ENCODE data around the gene TGM5. TPM values are rescaled to one million over a fixed set of nuclear protein-coding genes. Genes with fewer than 3 reads are reported as not detected.
A peak's percentile ranks its signal among the peaks of the same experiment; 100 is the strongest.

The TGM5 gene
- total and polyA plus RNA-seq, 7 donors = 0.28 TPM; not detected in 6

DNA sequence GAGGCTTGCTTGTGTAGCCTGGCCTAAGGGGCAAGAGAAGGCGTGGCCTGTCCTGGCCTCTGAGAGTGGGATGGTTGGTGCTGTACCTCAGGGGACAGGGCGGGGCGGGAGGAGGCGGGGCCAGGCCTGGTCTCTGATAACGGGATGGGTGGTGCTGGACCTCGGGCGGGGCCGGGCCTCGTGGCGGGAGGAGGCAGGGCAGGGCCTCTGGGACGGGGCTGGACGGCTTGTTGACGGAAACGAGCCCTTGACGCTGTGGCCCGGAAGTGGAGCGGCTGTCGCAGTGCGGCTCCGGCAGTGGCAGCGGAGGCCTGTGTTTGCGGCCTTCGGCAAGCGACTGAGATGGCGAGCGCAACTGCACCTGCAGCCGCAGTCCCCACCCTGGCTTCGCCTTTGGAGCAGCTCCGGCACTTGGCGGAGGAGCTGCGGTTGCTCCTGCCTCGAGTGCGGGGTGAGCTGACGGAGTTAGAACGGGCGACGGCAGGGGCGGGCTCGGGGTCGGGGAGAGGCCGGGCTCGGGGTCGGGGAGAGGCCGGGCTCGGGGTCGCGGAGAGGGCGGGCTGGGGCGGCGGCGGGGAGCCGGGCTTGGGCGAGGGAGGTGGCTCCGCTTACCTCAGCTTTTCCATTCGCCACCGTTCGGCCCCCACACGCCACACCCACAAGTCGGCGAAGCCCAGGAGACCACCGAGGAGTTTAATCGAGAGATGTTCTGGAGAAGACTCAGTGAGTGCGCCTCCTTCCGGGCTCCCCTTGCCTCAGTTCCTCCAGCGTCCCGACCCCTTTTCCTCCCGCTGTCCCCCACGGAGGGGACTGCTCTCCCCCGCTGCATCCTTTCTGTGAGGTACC is 81.3 kb downstream of the TGM5 start, which contains the start of gene CCNDBP1:
TSS of gene CCNDBP1 (plus strand) at position 247 of the 846 bp plus-strand sequence. CDS start at position 343, 96 bp downstream.
- H3K4me3 ChIP-seq = peak within 1 kb of the TSS; percentile 47 to 83 (median 68)
- TF ChIP-seq POLR2AphosphoS5 (IDR thresholded peaks at IDR 0.05) = peak; percentile 70 to 89 (median 86)
- no peak for TF ChIP-seq EP300 (IDR thresholded peaks at IDR 0.05)
- TF ChIP-seq POLR2A (IDR thresholded peaks at IDR 0.05) = peak; percentile 40 to 55
- peak in 2 of 4 experiments; percentile 19 to 33 for TF ChIP-seq CTCF (IDR thresholded peaks at IDR 0.05)
- 1% methylated on average over 69 of the region's 69 CpGs for WGBS, 2 donors
- H3K27me3 ChIP-seq = no peaks in the 10 kb centered on the region
- intact Hi-C loops (cut with DNase I) = loop anchor here (2.0 to 10.0 kb wide), 2 partner anchors 81 to 99 kb away; partner anchors contain the start of gene UBR1
- no peaks in the 10 kb centered on the region for H3K9me3 ChIP-seq
- H3K4me1 ChIP-seq = peaks cover 0 to 34% (median 27%) of the 10 kb centered on the region in 4 donors
- DNase-seq = peak; percentile 94
- H3K36me3 ChIP-seq = peaks cover 0 to 26% (median 0%) of the 10 kb centered on the region in 4 donors
- H3K27ac ChIP-seq = peak within 1 kb of the TSS; percentile 82 to 88 (median 87)

DNA sequence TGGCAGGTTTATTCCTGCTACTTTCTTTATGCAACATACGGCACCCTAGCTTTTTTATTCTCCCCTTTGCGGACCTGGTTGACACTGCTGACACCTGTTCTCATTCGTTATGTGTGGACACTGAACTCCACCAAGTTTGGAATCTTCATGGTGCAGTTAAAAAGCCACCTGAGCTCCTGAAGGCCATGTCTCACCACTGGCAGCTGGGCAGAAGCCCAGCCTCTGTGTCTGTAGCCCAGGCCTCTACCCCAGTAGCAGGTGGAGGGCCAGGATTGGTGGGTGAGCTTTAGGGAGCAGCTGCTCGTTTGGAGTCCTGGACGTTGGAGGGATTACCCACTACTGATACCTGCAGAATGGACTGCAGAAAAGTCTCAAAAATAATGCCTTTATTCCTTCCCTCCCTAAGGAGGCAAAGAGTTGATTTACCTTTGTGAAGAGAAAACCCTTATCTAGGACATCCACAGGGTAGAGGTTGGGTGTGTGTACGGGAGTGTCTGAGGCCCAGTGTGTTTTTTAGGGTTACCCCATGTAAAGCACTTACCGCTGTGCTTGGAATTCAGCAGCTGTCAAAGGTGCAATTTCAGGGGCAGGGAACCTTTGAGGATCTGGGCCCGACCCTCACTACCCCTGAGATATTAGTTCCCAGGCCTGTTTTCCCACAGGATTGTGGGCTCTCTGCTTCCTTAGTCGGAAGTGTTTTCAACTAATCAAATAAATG is 82.2 kb downstream of the TGM5 start:
- Histone ChIP-seq H3K4me3 (peak overlapping the region in 3 of 4 donors; percentile 61 to 83 (median 75)), H3K27ac (peak overlapping the region; percentile 82 to 88 (median 87)), H3K27me3 (no peaks in the 10 kb centered on the region), H3K36me3 (peaks cover 0 to 22% (median 0%) of the 10 kb centered on the region in 4 donors), H3K4me1 (peaks cover 0 to 26% (median 20%) of the 10 kb centered on the region in 4 donors), H3K9me3 (no peaks in the 10 kb centered on the region)
- DNase-seq = no peak
- TF ChIP-seq POLR2AphosphoS5 (IDR thresholded peaks at IDR 0.05) (no peak), POLR2A (IDR thresholded peaks at IDR 0.05) (no peak), CTCF (IDR thresholded peaks at IDR 0.05) (no peak), EP300 (IDR thresholded peaks at IDR 0.05) (no peak)
- 69 to 80% methylated on average over 9 of the region's 9 CpGs for WGBS, 2 donors
- intact Hi-C loops (cut with DNase I) = loop anchor here (5.0 to 10.0 kb wide), 2 partner anchors 47 to 80 kb away; partner anchors contain the start of gene UBR1

DNA sequence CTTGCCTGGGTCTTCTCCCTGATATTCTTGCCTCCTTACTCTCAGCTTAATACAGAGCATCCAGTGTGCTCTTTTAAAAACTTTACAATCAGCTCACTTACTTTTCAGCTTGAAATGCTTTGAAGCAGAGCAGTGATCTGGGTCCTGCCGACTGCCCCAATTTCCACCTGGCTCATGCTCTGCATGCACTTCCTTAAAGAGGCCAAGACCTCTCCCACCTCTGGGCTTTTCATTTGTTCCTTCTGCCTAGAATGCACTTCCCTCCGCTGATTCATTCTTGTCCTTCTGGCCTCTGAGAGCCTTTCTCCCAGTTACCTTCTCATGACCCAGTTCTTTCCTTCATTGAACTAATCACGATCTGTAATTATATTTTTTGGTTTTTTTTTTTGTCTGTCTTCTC is 83.5 kb downstream of the TGM5 start:
- Histone ChIP-seq H3K27ac (no peak overlapping the region), H3K36me3 (peaks cover 0 to 17% (median 0%) of the 10 kb centered on the region in 4 donors), H3K4me1 (peaks cover 0 to 21% (median 14%) of the 10 kb centered on the region in 4 donors), H3K27me3 (no peaks in the 10 kb centered on the region), H3K4me3 (no peak overlapping the region), H3K9me3 (no peaks in the 10 kb centered on the region)
- intact Hi-C loops (cut with DNase I) = loop anchor here (5.0 to 10.0 kb wide), 2 partner anchors 46 to 78 kb away; partner anchors contain the start of gene UBR1
- DNase-seq = no peak
- TF ChIP-seq POLR2AphosphoS5 (IDR thresholded peaks at IDR 0.05) = no peak
- TF ChIP-seq EP300 (IDR thresholded peaks at IDR 0.05) = no peak
- TF ChIP-seq CTCF (IDR thresholded peaks at IDR 0.05) = no peak
- TF ChIP-seq POLR2A (IDR thresholded peaks at IDR 0.05) = no peak
- WGBS, 2 donors = 75 to 79% methylated on average over 3 of the region's 3 CpGs

Small RNA genes within 50 kb of the gene (small RNA-seq; reads per million reads assigned to genes)
- gene RF00019 = 0 reads per million in 3 donors

Other genes with a start within 250 kb of the TGM5 start
- gene UBR1, start 160.9 kb downstream of the TGM5 start, total RNA-seq = 10 to 100 TPM; 35.3 to 44.7 (median 41.9) TPM
- 1 to 10 TPM; 2.4 to 9.4 (median 3.7) TPM for gene UBR1, start 160.9 kb downstream of the TGM5 start, polyA plus RNA-seq
- gene TMEM62, start 133.3 kb downstream of the TGM5 start, total RNA-seq = 10 to 100 TPM; 26.6 to 35.2 (median 33.2) TPM
- 10 to 100 TPM; 10.2 to 27.4 (median 10.8) TPM for gene TMEM62, start 133.3 kb downstream of the TGM5 start, polyA plus RNA-seq
- 10 to 100 TPM; 39.1 to 80.5 (median 49.8) TPM for gene CCNDBP1, start 81.5 kb downstream of the TGM5 start, total RNA-seq
- 100 to 1,000 TPM in 1 of 3 donors, 10 to 100 TPM in 2; 52.1 to 109 (median 95.5) TPM for gene CCNDBP1, start 81.5 kb downstream of the TGM5 start, polyA plus RNA-seq
- not detected for gene EPB42, start 45.9 kb downstream of the TGM5 start, total RNA-seq
- under 1 TPM in 1 of 3 donors, not detected in 2; 0.06 TPM for gene EPB42, start 45.9 kb downstream of the TGM5 start, polyA plus RNA-seq
- gene TGM7, start 35.3 kb upstream of the TGM5 start, total RNA-seq = not detected
- gene TGM7, start 35.3 kb upstream of the TGM5 start, polyA plus RNA-seq = not detected
- gene LCMT2, start 63.6 kb upstream of the TGM5 start, total RNA-seq = 1 to 10 TPM; 2.8 to 5.4 (median 4.0) TPM
- 1 to 10 TPM; 2.3 to 5.1 (median 2.4) TPM for gene LCMT2, start 63.6 kb upstream of the TGM5 start, polyA plus RNA-seq
- gene ZSCAN29, start 104.1 kb upstream of the TGM5 start, total RNA-seq = 10 to 100 TPM; 14.6 to 19.7 (median 19.7) TPM
- 10 to 100 TPM in 1 of 3 donors, 1 to 10 TPM in 2; 6.0 to 11.1 (median 6.9) TPM for gene ZSCAN29, start 104.1 kb upstream of the TGM5 start, polyA plus RNA-seq
- 10 to 100 TPM; 10.2 to 14.6 (median 12.1) TPM for gene TUBGCP4, start 104.2 kb upstream of the TGM5 start, total RNA-seq
- gene TUBGCP4, start 104.2 kb upstream of the TGM5 start, polyA plus RNA-seq = 10 to 100 TPM in 1 of 3 donors, 1 to 10 TPM in 2; 1.8 to 11.2 (median 2.5) TPM
- 10 to 100 TPM; 38.3 to 63.4 (median 41.1) TPM for gene TP53BP1, start 226.2 kb upstream of the TGM5 start, total RNA-seq
- 10 to 100 TPM in 1 of 3 donors, 1 to 10 TPM in 2; 1.8 to 13.5 (median 6.6) TPM for gene TP53BP1, start 226.2 kb upstream of the TGM5 start, polyA plus RNA-seq